ENCODE data around the gene DNM2. TPM values are rescaled to one million over a fixed set of nuclear protein-coding genes. Genes with fewer than 3 reads are reported as not detected.

Gene DNM2
- total RNA-seq, 1 experiment from 2014 or later = 31.7 TPM

Small RNA genes within 50 kb of the gene (small RNA-seq; reads per million reads assigned to genes)
- gene MIR199A1 (0 to 0.14 reads per million in 2 experiments), gene MIR4748 (0 reads per million in 2 experiments), gene MIR638 (0 reads per million in 2 experiments), gene MIR6793 (0 reads per million in 2 experiments)

Other genes starting within 250 kb of the DNM2 start
- gene KEAP1, start 214.7 kb upstream of the DNM2 start, total RNA-seq (2014; rRNA removed; shearing (Covaris generic)) = 21.8 and 23.4 TPM in 2 replicates
- 2.6 and 3.2 TPM in 2 replicates for gene S1PR5, start 200.6 kb upstream of the DNM2 start, total RNA-seq (2014; rRNA removed; shearing (Covaris generic))
- gene ATG4D, start 174.2 kb upstream of the DNM2 start, total RNA-seq (2014; rRNA removed; shearing (Covaris generic)) = 35.2 and 37.1 TPM in 2 replicates
- 7.9 and 9.3 TPM in 2 replicates for gene KRI1, start 152.1 kb upstream of the DNM2 start, total RNA-seq (2014; rRNA removed; shearing (Covaris generic))
- 2.3 and 2.9 TPM in 2 replicates for gene CDKN2D, start 149.1 kb upstream of the DNM2 start, total RNA-seq (2014; rRNA removed; shearing (Covaris generic))
- gene AP1M2, start 130.8 kb upstream of the DNM2 start, total RNA-seq (2014; rRNA removed; shearing (Covaris generic)) = not detected in 2 replicates
- gene SLC44A2, start 92.5 kb upstream of the DNM2 start, total RNA-seq (2014; rRNA removed; shearing (Covaris generic)) = 3.1 and 3.2 TPM in 2 replicates
- gene ILF3, start 63.7 kb upstream of the DNM2 start, total RNA-seq (2014; rRNA removed; shearing (Covaris generic)) = 96.9 and 108 TPM in 2 replicates
- 18.2 and 18.9 TPM in 2 replicates for gene QTRT1, start 16.6 kb upstream of the DNM2 start, total RNA-seq (2014; rRNA removed; shearing (Covaris generic))
- 55.5 and 61.9 TPM in 2 replicates for gene TMED1, start 118.1 kb downstream of the DNM2 start, total RNA-seq (2014; rRNA removed; shearing (Covaris generic))
- gene C19orf38, start 130.3 kb downstream of the DNM2 start, total RNA-seq (2014; rRNA removed; shearing (Covaris generic)) = 0.71 and 0.98 TPM in 2 replicates
- gene CARM1, start 153.5 kb downstream of the DNM2 start, total RNA-seq (2014; rRNA removed; shearing (Covaris generic)) = 18.4 and 18.6 TPM in 2 replicates
- gene YIPF2, start 210.6 kb downstream of the DNM2 start, total RNA-seq (2014; rRNA removed; shearing (Covaris generic)) = 42.8 and 45.3 TPM in 2 replicates
- 19.3 and 23.0 TPM in 2 replicates for gene TIMM29, start 210.7 kb downstream of the DNM2 start, total RNA-seq (2014; rRNA removed; shearing (Covaris generic))
- 5.8 and 7.2 TPM in 2 replicates for gene SMARCA4, start 243.0 kb downstream of the DNM2 start, total RNA-seq (2014; rRNA removed; shearing (Covaris generic))